ENCODE results near the gene HOXC11.

HOXC11 gene

DNA sequence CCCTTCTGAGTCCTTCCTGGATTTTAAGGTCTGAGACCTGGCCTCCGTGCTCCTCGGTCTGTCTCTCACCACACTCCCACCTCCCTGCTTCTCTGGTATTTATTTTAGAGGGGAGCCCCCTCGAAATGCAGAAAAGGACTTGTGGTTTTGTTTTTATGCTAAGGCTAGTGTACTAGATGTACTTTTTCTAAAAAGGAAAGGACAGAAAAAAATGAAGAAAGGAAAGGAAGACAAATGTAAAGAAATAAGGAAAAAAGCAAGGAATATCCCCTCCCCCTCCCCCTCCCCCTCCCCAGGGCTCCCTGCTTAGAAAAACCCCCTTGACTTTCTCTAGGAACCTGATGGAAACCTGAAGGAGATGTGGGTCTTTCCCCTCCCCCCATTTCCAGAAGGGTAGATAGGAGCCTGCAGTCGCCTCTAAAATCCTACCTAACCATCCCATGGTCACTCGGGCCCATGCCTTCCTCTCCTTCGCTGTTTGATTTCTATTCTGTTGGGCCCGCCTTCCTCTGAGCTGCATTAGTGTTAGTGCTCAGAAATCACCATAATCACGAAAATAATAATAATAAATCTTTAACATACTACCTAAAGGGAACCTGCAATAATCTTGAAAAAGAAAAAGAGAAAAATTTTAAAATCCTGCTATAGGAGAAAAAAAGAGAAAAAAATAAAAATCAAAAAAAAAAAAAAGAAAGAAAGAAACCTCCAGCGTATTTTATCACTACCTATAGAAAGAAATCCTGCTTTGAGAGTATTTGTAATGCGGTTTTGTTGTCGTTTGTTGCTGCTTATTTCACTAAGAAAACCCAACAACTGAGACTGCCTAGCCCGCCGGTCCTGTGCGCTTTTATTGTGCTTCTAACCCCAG lies 39.0 kb downstream of the HOXC11 start:
- no peak for DNase-seq

DNA sequence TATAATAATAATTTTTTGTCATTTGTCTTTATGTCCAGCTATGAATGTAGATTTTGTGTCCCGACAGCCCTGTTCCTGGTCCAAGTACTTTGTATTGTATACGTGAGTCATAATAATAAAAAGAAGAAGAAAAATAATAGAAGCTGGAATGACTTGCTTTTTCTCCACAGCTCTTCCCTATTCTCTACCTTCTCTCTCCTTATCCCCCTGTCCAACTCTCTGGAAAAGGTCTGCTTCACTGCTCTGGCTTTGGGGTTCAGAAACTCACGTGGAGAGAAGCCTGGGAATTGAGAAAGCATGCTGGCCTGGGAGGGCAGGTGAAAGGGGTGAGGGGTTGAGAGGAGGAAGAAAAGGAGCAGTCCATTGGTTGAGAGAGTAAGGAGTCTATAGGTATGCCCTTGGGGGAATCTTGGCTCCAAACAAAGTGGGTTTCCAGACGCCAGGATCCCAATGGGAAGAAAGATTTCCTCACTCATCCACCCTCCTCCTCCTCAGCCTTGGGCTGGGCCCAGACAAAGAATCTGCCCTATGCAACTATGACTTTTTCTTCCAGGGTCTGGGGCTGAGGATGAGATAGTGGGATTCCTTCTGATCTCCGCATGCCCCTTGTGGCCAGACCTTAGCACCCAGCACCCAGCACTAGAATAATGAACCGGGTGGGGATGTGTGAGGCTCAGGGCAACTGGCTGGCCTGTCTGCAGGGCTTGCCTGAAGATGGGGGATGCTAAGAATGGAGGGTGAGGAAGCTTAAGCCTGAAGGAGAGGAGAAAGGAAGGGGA lies 39.9 kb downstream of the HOXC11 start:
- DNase-seq, result no peak

DNA sequence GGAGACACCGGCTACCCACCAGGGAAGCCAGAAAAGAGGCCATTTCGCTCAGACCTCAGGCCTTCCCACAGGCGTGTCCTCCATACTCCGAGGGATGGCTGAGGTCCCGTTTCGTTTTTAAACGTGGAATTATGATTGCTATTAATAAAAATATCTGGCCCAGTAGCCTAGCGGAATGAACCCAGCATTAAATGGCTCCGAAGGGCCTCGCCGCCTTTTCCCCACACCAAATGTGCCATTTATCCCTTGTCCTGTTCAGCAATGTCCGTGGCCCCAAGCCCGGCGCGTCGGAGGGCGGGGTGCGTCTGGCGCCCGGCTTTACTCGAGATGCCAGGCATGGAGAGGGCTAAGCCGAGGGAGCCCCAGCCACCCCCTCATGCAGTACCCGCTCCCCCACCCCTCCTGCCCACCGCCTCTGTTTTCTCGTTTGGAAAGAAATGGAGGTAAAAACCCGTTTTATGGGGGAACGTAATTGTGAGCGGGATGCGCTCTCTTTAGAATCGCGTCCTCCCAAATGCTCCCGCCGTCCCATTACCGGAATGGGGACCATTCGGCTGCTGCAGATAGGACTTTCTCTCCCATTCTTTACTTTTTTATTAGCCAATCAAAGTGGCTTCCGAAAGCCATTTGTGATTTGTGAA lies 41.6 kb downstream of the HOXC11 start:
- no peak for DNase-seq

DNA sequence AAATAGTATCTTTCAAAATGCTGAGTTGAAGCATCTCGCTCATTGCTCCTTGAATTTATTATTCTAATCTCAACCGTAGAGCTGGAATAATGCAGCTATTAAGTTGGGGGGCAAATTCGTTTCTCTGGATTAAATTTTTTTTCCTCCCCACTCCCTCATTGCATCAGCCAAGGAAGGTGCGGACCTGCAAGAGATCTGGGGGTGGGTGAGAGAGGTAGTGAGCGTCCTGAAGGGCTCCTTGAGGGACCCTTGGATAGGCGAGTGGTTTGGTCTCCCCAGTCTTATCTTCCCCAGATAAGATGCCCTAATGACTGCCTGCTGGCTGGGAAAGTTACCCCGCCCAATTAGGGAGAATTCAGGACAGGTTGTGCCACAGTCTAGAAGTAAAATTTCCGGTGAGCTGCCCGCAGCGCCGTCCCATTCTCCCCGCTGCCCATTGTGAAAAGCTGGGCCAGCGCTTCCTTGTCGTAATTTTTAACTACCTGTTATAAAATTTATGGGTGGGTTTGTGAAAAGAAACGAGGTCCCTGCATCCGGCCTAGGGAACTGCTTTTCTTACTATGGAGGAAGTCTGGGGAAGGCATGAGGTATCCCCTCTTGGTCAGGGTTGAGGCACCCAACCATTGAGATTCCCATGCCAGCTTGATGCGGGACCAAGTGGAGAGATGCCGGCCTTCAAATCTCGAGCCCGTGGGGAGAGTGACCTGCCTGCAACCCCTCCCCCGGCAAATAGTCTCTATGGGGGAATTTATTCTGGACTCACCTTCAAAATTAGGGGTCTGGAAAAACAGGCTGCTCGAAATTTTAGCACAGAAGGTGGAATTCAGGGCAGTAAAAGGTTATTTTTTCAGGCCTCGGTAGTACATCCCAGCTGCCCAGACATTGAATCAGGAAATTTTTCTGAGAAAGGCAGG lies 42.3 kb downstream of the HOXC11 start:
- DNase-seq, result no peak

DNA sequence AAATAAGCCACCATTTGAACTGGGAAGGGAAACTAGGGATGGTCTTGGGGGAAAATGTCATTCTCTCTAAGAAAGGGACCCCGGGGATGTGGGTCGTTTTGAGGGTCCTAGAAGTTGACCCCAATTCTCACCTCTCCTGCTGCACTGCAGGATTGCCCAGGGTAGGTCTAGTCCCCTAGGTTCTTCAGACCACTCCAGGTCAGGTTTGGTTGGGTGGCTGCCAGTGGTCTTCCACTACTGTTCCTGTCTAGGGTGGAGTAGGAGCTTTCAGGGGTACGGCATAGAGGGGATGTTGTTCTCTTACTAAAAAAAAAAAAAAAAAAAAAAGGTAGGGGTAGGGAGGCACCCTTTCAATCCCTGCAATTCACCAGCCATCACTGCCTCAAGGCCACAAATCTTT lies 43.1 kb downstream of the HOXC11 start:
- DNase-seq, result no peak

DNA sequence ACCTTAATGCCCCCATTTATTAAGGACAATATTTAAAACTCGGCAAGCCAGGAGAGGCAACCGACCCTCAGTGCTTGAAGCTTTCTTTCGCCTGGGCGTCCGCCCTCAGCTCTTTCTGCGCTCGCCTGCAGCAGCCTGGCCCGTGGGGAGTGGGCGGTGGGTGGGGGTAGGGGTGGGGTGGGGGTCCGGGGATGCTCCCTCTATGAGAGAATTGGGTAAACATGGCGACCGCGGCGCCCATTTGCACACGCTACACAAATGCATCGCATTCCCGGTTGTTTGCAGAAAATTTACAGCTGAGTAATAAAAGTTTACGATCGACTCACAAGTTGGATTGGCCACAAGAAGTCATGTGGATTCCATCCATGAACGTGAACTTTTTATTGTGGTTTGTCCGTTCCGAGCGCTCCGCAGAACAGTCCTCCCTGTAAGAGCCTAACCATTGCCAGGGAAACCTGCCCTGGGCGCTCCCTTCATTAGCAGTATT lies 43.6 kb downstream of the HOXC11 start:
- DNase-seq, result no peak

DNA sequence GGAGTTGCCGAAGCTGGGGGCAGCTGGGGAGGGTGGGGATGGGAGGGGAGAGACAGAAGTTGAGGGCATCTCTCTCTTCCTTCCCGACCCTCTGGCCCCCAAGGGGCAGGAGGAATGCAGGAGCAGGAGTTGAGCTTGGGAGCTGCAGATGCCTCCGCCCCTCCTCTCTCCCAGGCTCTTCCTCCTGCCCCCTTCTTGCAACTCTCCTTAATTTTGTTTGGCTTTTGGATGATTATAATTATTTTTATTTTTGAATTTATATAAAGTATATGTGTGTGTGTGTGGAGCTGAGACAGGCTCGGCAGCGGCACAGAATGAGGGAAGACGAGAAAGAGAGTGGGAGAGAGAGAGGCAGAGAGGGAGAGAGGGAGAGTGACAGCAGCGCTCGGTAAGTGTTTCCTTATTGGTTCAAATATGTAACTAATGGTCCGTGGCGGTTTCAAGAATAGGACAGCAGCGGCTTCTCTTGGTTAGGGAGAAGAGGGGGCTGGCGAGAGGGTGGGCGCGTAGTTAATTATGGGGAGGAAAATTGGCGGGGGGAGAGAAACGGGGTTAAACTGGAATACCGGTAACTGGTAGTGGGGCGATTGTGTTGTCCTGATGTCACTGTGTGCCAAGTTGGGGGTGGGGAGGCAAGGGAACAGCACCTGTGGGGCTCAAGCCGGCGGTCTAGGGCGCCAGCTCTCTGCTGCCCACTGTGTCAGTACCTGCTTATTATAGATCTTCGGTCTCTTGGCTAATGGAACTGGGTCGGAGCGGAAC lies 44.3 kb downstream of the HOXC11 start:
- DNase-seq, result peak; percentile 94

DNA sequence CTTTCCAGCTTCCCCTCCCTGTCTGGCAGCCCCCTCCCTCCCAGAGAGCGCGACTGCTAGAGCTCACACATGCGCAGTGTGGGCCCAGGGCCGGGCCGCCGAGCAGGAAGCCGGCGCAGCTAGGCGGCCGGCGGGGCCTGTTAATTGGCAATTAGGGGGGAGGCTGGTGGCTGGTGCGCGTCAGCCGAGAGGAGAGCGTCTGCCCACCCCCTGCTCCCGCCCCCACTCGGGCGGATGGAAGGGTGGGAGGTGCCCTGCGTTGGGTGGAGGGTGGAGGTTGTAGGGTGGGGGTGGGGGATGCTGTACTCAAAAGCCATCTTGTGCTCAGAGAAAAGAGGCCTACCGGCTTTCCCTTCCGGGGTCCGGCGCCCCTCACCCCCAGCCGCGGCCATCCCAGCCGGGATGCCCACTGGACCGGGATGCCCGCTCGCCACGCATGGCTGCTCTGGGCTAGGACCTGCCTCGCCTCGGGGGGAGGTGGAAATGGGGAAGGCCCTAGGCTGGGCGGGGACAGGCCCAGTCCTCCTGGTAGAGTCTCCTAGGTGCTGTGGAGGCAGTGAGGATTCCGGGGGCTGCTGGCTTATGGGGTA lies 45.0 kb downstream of the HOXC11 start:
- DNase-seq, result peak; percentile 94

DNA sequence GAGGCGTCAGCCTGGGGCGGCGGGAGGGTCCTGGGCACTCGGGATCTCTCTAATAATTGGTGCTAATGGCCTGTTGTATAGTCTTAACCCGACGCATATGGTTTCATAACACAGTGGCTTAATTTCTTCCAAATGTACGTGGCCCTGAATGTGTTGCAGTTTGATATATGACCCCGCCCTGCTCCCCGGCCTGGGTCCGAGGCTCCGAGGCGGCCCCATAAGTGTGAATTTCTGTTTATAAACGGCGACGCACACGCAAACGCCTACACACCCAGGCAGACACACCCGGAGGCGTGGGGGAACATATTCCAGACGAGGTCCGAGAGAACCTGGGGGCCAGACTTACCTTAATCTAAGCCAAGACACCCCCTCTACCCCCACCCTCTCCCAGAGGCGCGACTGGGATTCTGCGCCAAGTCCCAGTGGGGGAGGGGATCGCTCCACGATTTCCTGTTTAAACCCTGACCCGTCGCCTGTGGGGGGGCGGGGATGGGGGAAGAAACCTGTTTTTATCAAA lies 45.6 kb downstream of the HOXC11 start:
- no peak for DNase-seq

DNA sequence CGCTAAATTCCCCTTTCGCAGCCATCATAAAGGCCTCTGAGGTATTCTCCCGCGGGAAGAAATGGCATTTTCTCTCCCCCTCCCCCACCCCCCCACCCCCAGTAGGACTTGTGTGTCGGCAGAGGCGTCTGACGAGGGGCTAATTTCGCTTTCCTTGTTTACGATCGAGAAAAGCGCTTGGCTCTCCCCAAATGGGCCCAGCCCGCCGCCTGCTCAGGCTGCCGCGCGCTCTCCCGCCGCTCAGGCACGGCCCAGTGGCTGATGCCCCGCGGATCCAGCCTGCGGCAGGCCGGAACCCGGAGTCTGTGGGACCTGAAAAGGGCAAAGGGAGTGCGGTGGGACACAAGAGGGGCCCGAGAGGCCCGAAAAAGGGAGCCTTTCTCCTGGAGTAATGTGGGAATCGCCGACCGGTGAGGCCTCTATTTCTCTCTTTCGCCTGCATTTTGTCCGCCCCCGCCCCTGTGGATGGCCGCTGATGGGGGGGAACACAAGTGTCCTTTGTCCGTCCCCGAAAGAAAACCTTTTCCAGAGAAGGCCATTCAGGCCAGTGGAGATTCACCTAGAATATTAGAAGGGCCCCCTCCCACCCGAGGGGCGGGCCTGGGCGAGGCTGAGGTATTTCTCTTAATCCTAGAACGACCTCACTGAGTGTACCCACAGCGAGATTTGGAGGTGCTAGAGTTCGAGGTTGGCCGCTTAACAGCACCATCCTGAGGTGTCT lies 46.3 kb downstream of the HOXC11 start:
- DNase-seq, result no peak

DNA sequence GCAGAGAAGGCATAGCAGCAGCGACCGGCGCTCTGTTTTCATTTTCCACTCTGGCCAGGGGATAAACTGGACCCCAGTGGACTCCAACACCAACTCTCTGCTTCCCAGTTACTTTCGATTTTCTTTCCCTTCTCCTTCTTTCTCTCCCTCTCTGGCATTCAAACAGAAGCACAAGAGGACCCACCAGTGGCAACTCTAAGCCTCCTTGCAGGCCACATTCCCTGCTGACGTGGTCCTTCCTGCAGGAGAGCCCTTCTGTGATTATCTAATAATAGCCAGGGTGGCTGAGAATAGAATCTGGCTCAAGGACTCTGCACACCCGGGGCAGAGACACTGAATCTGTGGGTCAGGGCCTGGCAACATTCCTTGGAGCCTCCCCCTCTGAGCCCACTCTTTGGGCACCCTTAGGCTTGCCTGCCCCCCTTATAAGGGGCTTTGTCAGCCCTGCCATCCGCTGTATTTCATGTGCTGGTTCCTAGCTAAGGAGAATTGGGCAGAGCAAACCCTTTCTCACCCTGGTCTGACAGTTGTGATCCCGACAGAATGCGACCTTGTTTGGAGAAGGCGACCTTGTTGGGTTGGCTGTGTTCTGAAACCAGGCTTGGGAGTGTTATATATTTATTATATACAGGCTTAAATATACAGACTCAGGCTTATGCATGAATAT lies 47.1 kb downstream of the HOXC11 start:
- DNase-seq, result no peak

DNA sequence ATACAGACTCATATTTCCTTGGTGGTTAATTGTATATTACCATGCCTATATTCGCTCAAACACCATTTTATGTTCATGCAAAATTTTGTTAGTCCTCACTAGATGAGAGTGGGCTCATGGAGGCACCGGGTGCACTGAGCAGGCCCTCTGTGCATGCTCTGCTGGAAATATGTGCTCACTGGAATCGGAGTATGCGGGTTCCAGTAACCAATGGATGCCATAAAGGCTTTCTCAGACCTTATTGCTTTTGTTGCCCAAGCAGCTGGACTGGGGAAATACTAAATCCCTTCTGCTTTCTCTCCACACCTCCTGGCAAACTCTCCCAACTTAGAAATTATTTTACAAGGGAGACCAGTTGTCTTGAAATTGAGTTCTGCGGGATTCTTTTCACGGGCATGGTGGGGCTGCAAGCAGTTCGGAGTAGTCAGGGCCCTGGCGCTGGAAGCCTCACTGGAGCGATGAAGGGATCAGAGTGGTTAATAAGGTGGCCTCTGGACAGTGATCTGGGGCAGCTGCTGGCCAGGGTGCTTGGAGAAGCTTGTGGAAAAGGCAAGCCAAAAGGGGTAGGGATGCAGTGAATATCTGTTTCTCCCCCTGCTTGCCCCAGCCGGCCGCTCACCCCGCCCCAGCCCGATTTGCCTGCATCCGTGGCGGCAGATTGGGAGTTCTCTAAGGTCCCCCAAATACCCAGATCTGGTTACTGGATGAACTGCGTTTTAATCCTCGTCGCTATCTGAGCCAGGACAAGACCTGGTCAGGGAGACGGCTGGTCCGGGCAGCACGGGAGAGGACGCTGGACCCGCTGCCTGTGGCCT lies 47.9 kb downstream of the HOXC11 start:
- no peak for DNase-seq

DNA sequence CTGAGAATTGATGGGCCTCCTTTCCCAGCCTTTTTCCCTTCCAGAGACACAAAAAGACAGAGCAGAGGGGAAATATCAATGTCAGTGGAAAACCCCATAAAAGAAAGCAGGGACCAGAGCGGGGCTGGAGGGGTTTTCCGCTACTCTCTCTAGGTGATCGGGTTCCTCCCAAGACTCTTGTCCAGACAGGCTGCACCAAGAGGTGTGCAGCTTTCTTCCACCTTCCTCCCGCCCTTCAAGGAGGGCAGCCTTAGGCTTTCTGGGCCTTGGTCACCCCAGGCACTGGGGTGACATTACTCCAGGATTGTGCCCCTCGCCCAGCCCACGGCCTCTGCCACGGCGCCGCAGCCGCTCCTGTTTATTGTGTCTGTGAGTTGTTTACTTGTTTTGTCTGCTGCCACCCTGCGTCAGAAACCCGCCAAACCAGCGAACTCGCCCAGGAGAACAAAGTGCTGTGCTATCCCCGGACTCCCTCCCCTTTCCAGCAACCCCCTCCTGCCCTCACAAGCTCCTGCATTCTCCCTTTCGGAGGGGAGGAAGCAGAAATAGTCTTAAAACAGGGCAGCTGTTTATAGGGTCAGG lies 48.6 kb downstream of the HOXC11 start:
- DNase-seq, result peak; percentile 11

DNA sequence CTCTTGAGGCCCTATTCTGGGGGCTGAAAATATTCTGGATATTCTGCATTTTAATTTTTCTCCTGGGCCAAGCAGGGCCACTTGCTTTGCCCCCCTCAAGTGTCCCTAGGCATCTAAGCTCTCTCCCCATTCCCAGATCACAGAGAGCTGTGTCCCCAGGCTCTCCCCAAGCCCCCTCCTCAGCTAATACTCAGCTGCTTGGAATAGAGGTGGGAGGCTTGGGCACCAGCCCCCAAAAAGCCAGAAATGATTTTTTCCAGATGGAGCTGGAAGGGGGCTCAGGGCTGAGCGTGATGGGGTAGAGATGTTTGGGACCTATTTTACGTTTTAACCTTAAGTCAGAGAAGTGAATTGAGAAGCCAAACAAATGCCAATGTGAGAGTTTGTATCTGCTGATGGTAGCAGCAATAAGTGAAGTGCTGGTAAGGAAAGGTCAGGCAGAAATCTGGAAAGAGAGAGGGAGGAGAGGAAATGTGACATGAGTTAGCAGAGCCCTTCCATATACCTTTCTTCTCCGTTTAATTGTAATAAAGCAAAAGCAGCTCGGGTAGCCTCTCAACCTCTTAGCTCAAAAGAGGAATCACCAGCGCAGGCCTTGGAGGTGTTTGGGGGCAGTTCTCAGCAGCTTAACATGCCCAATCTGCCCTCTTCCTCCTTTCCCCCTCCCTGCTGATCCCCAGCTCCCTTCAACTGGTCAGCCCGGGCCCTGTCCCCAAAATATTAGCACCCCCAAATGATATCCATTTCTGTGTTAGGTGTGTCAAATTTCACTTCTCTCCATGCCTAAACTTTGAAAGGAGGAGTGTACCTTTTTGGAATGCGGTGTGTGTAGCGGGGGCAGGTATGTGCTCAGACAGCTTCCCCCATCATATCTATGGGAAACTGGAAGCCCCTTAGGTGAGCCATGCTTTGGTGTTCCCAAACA lies 50.3 kb downstream of the HOXC11 start:
- DNase-seq, result no peak

DNA sequence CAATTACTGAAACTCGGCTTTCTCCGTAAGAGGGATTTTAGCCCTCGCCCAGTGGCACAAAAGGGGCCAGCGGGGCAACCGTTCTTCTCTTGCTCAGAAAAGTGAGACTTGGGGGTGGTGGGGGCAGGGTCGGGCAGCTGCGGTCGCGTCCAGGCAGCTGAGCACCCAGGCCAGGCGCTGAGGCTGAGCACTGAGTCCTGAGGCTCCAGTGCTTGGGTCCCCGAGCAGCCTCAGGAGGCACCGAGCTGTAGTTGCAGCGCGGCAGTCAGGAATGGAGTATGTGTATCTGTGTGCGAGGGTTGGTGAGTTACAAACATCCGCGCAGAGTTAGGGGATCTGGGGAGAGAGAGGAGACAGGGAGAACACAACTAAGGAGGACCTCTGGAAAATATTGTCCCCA lies 51.2 kb downstream of the HOXC11 start:
- no peak for DNase-seq

DNA sequence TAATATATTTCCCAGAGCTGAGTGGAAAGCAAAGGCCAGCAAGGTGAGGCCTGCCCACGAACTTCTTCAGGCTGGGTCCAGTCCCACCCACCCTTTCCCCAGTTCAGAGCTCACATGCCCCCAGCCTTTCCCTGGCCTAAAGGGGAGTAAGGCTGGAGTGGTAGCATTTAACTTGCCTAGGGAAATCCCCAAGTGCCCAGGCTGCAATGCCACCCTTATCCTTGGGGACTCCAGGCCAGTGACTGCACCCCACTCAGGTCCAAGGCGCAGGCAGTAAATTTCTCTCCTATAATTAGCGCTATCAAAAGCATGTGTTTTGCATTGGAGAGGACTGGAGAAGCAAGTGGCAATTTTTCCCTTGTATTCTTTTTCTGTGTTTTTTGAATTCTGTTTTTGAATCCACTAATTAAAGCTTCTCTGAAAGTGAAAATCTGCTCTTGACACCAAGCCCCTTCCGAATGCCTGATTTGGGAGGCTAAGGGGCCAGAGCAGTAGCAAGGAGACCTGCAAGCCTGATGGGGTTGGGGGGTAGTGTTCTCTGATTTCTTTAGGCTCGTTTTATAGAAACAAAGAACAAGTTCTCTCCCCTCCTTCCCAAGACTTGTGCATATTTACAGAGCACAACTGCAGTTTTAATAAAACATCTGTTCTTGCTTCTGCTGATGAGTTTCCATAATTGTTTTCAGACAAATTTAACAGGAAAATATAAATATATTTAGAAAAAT lies 51.8 kb downstream of the HOXC11 start:
- no peak for DNase-seq
